GM18873 (cell line): ENCODE data around the gene MAGOH.
"Not testable (repeated sequence)": the region's sequence is repeated elsewhere in the genome, so short reads cannot be mapped to it uniquely, and the experiment has no call there.

ENCODE experiments used
- ATAC-seq: cut with Tn5 transposase; IDR thresholded peaks from one replicate; pipeline ENCODE4 v1.9.1; 2021; ENCODE audit warnings: mild to moderate bottlenecking, moderate library complexity, moderate number of reproducible peaks; ENCODE audit not compliant: unreplicated experiment, low FRiP score

The MAGOH gene

DNA sequence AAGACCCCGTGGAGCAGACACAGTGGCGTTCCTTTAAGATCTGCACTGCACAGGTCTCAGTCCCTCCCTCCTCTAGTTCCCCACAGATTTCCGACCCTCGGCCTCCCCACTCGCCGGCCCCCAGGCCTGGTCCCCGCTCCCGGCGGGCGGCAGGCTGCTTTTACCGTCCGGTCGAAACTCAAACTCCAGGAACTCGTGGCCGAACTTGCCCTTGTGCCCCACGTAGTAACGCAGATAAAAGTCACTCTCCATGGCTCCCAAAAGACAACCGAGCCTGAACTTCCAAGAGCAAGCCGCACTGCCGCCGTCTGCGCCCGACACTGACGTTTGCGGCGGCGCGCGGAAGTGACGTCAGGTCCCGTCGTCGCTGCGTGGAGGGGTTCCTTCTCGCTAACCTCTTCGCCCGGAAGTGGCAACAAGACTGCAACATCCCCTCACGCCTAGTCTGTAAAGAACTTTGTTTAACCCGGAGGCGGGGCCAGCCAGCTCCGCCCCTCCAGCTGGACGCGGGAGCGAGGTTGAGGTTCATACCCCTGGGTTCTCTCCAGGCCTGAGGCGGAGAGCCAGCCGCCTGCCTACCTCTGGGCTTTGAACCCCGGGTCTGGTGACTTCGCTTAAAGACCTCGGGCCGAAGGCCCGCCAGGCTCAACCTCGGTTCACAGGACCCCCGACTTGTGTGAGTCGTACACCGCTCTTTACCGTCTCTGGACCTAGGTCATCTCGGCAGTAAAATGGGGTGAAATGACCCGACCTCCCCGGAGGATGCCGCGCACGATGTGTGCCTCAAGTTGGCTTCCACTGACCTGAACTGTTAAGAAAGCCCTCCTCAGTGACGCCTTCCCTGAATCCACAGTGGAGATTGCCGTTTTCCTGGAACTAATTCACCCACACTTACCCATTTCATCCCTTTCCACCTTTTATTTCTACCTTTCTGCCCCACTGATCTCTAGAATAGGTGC is at the start of gene MAGOH:
Gene MAGOH, minus strand, starts transcription at position 322 of the 959 bp plus-strand sequence. Its CDS starts 70 bp downstream, at position 252.
- peak; percentile 92 for ATAC-seq

DNA sequence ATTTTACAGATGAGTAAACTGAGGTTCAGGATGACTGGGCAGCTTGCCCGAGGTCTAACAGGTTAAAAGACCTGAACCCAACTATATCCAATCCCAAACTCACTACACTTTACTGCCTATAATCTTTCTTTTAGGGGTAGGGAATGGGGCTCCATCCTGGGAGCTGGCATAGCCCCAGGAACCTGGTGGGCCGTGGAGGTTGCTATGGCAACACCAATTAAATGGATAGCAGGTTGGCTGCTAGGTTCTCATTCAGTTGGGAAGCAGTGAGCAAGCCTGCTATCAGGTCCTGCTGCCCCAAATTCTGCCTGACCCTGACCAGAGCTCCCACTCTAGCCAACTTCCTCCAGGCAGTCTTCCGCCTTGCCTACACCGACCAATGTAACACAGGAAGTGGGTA is 48.6 kb upstream of the MAGOH start:
- no peak for ATAC-seq

DNA sequence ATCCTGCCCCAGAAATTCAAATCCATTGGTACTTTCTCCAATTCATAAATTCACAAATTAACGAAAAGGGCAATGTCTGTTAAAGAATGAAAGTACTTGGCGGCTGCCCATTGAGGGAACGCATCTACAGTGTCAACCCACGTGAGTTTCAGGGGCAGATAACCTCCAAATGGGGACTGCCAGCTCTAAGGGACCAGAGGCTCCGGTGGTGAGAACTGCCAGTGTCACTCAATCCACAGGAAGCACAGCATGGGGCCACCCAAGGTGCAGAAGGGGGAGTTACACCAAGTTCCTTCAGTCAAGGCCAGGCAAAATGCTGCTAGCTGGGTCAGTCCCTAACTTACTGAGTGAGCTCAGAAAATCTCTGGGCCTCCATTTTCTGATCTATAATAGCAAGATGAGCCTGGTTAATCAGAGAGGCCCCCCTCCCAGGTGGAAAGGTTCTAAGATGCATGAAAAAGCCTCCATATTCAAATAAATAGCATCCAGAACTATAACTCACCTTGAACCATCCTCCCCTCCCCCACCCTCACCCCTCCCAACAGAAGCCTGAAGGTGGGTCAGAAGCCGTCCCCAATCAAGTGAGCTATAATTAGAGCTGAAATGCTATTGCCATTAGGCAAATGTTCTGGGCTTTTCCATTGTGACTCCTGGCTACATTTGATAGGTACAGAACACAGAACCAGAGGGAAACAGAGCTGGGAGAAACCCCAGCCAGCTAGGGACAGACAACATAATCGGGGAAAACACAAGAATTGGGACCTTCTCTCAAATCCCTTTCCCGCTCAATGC is 47.8 kb upstream of the MAGOH start:
- no peak for ATAC-seq

DNA sequence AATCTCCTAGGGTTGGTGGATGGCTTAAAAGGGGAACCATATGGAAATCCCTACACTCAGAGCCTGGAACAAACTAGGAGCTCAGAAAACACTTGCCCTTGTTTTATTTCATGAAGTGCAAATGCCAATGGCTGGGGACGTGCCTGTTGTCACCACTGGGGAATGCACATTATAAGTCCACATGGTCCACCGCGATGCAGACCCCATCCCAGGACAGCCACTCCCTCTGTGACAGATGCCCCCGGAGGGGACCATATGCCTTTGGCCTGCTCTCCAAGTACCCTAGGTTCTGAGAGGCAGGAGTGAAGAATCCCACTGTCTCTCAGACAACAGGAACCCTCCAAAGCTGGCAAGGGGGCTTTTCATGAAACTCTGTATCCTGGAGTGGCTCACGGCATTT is 47.2 kb upstream of the MAGOH start:
- ATAC-seq: no peak

DNA sequence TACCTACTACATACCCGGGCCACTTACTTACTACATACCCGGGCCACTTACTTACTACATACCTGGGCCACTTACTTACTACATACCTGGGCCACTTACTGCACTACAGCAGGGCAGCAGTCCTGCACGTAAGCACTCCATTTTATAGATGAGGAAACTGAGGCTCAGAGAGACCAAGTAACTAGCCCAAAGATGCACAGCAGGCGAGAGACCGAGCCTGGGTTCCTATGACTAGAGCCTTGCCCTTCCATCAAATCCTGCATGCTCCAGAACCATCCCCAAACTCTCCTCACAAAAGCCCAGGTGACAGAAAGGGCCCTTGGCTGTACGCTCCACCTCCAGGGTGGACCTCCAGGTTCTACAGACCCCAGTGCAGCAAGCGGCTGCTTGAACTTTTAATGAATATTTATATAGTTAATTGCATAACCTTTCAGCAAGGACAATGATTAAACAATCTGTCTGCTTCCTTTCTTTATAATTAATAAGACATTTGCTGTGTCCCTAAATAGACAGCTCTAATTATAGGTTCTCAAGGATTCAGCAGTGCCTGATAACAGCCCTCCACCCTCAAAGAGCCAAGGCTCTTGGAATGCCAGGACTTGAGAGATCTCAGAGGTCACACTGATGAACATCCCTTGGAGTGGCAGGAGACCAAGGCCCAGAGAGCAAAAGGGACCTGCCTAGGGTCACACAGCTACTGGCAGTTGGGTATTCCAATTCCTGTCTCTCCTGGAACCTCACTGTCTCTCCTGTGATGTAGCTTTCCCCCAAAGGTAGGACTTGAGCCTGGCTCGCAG is 46.1 kb upstream of the MAGOH start:
- no peak for ATAC-seq

DNA sequence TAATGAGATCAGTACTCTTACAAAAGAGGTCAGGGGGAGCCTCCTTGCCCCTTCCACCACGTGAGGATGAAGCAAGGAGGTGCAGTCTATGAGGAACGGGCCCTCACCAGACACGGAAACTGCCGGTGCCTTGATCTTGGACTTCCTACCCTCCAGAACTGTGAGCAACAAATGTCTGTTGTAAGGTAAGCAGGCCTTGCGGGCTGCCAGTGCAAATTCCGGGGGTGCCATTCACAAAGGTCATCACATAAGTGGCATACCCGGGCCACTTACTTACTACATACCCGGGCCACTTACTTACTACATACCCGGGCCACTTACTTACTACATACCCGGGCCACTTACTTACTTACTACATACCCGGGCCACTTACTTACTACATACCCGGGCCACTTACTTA is 44.8 kb upstream of the MAGOH start:
- ATAC-seq: not testable (repeated sequence)

DNA sequence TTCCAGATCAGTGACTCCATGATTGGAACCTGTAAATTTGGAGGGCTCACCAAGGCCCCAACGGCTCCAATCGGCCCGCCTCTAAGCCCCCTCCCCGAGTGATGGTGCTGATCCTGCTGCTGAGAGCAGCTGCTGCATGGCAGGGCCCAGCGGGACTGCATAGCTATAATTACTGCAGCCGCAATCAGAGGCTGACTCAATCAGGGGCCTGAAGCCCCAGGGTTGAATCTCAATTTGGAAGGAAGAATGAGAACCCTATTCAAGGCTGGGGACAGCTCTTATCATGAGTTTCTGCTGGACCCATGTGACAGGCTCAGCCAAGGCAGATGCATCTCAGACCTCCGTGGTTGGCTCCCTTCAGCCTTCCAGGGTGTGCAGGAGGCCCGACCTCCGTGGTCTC is 42.8 kb upstream of the MAGOH start:
- ATAC-seq: no peak

DNA sequence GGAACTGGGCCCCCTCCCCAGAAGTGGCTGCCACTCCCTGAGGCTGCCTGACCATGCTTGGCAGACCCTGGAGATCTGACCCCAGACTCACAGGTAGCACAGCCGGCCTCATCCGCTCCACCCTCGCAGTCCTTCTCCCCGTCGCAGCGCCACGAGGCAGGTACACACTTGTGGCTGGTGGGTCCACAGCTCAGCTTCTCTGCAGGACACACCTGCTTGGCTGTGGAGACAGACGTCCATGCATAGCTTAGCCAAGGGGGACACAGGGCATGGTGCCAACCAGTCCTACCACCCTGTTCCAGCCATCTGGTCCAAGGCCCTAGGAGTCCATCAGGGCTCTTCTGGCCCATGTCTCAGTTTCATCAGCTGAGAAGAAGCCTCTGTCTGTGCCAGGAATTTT is 42.2 kb upstream of the MAGOH start:
- ATAC-seq: no peak

DNA sequence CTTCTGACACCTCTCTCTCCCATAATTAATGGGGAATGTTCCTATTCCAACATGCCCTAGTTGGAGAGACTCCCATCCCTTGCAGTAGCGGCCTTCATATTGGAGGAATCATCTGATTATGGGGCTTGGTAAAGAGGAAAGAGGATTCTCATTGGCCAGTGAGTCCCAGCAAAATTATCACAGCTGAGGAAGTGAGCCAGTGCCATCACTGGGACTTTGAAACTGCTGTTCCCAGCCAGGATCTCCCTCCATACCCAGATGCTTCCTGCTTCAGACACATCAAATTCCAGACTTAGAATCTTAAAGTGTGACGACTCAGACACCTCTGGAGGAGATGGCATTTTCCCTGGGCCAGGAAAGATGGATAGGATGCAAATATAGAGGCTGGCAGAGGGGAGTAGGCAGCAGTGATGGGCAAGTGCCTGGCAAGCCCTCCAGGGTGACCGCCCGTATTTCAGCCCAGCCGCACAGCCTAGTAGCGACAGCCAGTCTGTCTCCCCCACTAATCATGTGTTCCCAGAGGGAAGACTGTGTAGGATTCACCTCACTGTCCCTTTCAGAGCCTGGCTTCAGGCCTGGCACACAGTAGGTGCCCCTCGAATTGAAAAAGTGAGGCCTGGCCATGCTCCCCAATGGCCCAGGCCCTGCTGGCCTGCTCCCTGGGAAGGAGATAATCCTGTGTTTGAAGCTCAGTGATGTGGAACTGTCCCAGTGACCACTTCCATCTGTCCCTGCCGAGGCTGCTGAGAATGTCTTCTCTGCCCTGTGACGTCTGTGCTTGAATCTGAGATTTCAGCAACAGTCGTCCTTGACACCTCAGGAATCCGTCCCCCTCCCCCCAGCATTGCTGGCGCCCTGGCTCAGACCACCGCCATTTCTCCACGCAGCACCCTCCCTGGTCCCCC is 41.2 kb upstream of the MAGOH start:
- ATAC-seq: no peak

DNA sequence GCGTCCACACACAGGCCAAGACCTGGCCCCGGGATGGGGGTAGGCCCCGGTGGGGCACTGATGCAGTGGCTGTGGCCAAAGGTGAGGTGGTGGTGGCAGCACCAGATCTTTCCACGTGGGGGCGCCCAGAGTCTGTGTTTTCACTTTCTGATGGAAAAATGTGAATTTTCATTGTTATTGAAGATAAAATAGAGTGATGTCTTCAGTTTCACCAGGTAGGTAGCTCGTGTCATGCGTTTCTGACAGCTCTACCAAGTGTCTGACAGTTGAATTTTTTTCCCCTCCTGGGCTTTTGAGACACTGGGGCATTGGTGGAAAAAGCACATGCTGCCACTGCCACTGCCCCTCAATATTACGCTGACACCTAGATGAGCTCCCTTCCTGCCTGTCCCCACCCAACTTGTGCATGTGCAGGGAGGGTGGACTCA is 40.0 kb upstream of the MAGOH start:
- no peak for ATAC-seq

DNA sequence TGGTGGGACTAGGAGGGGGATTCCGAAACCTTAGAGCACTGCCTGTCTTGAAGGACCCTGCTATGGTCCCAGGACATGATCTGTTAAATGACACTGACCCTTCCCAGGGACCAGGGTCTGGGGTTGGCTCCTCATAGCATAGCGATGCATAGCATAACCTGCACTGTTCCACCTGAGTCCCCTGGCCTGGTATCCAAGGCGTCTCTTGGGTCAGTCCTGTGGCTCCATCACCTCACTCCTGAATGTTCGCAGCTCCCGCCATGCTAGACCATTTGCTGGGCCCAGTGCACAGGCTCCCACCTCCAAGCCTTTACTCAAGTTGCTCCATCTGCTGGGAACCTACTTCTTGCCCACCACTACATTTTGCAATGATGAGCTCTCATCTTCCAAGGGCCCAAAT is 39.0 kb upstream of the MAGOH start:
- ATAC-seq: no peak

DNA sequence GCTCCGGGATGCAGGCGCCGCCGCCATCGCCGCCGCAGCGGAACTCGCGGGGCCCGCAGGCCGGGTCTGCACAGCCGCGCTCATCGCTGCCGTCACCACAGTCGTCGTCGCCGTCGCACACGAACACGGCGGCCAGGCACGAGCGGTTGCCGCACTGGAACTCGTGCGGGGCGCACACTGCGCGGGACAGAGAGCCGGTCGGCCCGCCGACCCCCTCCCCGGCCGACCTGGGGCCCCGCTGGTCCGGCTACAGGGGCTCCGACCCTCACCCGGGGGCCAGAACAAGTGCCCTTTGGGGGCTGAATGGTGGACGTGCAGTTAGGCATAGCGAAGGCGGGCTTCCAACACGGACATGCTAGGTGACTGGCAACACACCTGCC is 38.6 kb upstream of the MAGOH start:
- ATAC-seq: no peak

DNA sequence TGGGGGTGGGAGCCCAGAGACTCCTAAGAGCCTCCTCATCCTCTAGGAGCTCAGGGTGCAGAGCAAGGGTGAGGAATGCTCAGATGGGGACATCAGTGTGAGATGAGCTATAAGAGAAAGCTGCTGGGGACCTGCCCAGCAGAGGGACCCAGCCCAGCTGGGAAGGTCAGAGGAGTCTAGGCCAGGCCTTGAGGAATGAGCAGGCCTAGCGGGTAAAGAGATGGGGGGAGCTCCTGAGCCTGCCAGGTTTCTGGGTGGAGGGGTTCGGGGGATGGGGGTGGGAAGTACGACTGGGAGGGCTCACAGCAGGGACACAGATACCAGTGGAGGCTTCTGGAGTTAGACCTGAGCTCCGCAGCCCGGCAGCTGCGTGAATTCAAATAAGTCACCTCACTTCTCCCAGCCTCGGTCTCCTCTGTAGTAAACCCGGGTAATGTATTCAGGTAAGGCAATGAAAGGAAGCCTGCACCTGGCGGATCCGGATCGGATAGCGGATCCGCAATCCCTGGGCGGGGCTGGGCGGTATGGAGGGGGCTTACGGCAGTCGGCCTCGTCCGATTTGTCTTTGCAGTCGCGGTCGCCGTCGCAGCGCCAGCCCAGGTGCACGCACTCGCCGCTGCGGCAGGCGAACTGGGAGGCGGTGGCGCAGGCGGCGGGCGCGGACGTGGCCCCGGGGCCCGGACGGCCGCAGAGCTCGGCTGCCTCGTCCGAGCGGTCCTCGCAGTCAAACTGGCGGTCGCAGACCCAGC is 38.0 kb upstream of the MAGOH start:
- no peak for ATAC-seq

DNA sequence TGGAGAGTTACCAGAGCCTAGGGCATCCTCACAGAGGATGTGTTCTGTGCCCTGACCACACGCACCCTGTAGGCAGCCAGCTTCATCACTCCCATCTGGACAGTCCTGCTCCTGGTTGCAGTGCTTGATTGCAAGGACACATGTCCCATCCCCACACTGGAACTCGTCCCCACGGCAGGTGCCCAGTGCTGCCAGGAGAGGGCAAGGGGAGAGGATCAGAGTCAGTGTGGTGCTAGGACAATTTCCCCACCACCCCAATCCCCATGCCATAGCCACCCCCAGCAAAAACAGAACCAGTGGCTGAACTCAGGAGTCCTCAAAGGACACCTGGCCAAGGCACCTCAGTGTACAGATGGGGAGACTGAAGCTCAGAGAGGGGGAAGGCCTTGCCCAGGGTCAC is 37.2 kb upstream of the MAGOH start:
- no peak for ATAC-seq

DNA sequence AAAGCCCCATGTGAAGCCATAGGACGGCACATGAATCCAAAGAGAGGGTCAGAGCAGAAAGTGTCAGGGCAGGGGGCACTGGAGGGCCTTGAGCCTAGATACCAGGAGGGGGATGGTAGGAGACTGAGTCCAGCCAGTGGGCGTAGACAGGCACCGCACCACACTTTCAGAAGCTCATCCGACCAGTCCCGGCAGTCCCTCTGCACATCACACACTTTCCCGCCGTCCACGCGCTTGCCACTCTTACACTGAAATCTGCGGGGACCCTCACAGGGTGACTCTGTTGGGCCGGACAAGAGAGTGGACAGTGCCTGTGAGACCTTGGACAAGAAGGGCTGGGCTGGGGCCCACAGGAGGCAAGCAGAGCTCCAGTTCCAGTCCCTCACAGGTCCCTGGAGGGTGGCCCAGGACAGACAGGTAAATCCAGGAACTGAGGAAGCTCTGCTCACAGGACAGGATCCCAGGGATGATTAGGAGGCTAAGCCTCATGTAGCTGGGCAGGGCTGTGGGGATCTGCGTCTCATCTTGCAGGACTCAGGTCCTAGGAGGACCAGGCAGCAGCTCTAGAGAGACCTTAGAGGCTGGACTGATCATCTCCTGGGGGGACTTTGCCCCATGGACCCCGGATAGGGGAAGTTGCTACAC is 36.3 kb upstream of the MAGOH start:
- ATAC-seq: no peak

DNA sequence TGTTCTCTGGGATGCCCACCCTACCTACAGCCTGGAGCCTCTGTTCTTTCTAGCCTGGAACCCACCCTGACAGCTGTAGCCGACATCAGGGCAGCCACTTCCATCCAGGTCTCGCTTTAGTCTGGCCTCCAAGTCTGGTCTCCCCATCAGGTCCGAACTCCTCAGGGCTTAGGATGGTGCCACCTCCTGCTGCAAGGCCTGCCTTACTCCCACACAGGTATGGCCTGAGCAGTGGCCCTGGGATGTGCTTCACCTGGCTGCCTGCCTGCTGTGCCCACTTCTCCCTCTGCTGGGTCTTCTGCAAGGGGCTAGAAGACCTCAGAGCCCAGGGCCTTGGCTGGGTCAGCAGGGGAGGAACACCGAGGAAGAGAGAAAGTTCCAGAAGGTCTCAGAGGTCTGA is 35.7 kb upstream of the MAGOH start:
- ATAC-seq: no peak

DNA sequence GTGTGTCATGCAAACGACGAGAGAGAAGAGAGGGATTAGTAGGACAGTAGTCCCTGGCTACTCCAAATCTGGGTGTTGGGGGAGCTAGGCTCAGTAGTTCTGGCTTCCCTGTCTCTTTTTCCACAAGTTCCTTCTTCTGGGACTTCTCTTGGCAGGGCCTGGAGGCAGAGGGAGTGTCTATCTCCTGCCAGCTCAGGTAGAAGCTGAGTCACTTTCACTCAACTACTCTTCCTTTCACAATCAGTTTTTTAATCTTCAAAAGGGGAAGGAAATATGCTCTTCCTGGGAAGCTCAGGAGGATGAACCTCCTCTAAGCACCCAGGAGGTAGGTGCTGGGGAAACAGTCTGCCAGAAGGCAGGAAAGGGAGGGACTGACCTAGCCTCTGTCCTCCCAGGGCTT is 35.2 kb upstream of the MAGOH start:
- ATAC-seq: no peak

DNA sequence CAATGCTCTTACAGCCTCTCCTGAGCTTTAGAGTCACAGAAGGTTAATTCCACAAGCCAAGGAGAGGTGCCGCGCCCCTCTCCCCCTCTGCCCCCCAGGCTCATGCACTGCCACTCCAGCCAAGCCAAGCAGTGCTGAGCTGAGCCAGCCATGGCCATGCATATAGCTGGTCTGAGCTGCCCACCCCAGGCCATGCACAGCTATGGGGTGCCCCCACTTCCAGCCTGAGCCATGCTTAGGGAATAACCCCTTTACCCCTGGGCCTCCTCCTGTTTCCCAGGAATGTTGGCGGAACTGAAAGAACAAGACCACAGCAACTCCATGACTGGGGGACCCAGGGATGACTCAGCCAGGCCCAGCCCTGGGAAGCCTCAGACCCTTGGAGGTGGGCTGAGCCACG is 34.0 kb upstream of the MAGOH start:
- ATAC-seq: no peak
